AG10803 (cell line): ENCODE results near the gene LGALS1.
A peak's percentile ranks its signal among the peaks of the same experiment; 100 is the strongest.

Experiments
- DNase-seq: peaks from one replicate; pipeline ENCODE4 v3.0.0; 2010; ENCODE audit warnings: low read depth
- H3K4me3 ChIP-seq: 2 replicates; pipeline ENCODE4 v1.5.1; 2011; ENCODE audit warnings: mild to moderate bottlenecking, low read length, control low read depth
- CTCF ChIP-seq: conservative IDR thresholded peaks from 2 replicates; pipeline ENCODE4 v1.5.1; 2011; ENCODE audit warnings: mild to moderate bottlenecking, low read length, control low read depth, inconsistent platforms

The LGALS1 gene

GRCh38 chr22:37639070-37639760 is 36.2 kb upstream of the LGALS1 start, which contains the start of gene SH3BP1:
Gene SH3BP1 (plus strand): TSS chr22:37639669. CDS start chr22:37639788, 119 bp downstream.
- TF ChIP-seq CTCF = no peak
- peak; percentile 15 for DNase-seq
- H3K4me3 ChIP-seq = peak within 1 kb of the TSS; percentile 63

- peak overlapping the region; percentile 63 for H3K4me3 ChIP-seq
- no peak for DNase-seq
- TF ChIP-seq CTCF = no peak
Measured at GRCh38 chr22:37639771-37640590, 35.5 kb upstream of the LGALS1 start.

GRCh38 chr22:37640591-37641560 is 34.6 kb upstream of the LGALS1 start:
- DNase-seq = no peak
- TF ChIP-seq CTCF = no peak
- H3K4me3 ChIP-seq = peak overlapping the region; percentile 63

- H3K4me3 ChIP-seq = no peak overlapping the region
- no peak for TF ChIP-seq CTCF
- DNase-seq = no peak
Measured at GRCh38 chr22:37641561-37641949, 33.9 kb upstream of the LGALS1 start.

GRCh38 chr22:37643225-37643847 is 32.1 kb upstream of the LGALS1 start:
- TF ChIP-seq CTCF = peak; percentile 92
- H3K4me3 ChIP-seq = no peak overlapping the region
- peak; percentile 54 for DNase-seq

GRCh38 chr22:37647317-37647716 is 28.1 kb upstream of the LGALS1 start:
- no peak for DNase-seq
- TF ChIP-seq CTCF = no peak
- no peak overlapping the region for H3K4me3 ChIP-seq
